Measurements from ENCODE around the gene HMOX1. TPM values are rescaled to one million over a fixed set of nuclear protein-coding genes. Genes with fewer than 3 reads are reported as not detected.
A peak's percentile ranks its signal among the peaks of the same experiment; 100 is the strongest.

The HMOX1 gene
- total and polyA plus RNA-seq, 2 of the 13 experiments (the other 11 are each of a cell fraction or from before 2014, with no cell fraction given) = 53.6 to 67.4 TPM

GRCh38 chr22:35401863-35402262, 21.0 kb downstream of the HMOX1 start:
- DNase-seq (ENCODE audit: low spot score) = no peak
- WGBS (ENCODE audit: low lambda C conversion rate) = 88% methylated on average over 3 of the region's 6 CpGs

More at GRCh38 chr22:35401863-35402262, 21.0 kb downstream of the HMOX1 start:
- POLR2A ChIA-PET = no interaction called here
- Histone ChIP-seq H3K79me2 (ENCODE audit: insufficient read depth, low read length) (peaks cover 10% of the 10 kb centered on the region), H3K36me3 (replicated peaks in 1 of 2; ENCODE audit: control insufficient read depth in 1 of 2, insufficient read depth in 2 of 2, low read length in 2 of 2) (peaks cover 5 to 26% of the 10 kb centered on the region in 2 experiments), H3K4me2 (ENCODE audit: low read depth, low read length) (peak overlapping the region; percentile 93), H3K27me3 (ENCODE audit: control insufficient read depth in 1 of 2, insufficient read depth in 2 of 2, low read length in 2 of 2) (no peaks in the 10 kb centered on the region), H3K9me3 (ENCODE audit: low read length) (no peaks in the 10 kb centered on the region), H3K9ac (ENCODE audit: insufficient read depth, low read depth, low read length) (no peak overlapping the region), H3K27ac (ENCODE audit: extremely low read length, insufficient read depth, low read length) (no peak overlapping the region), H2AFZ (ENCODE audit: low read length) (no peak overlapping the region), H3K4me1 (ENCODE audit: insufficient read depth, low read length) (peaks cover 63% of the 10 kb centered on the region), H3K4me3 (replicated peaks in 1 of 3; ENCODE audit: insufficient read depth in 1 of 3, low read depth in 2 of 3, low read length in 3 of 3) (peak overlapping the region in 1 of 3 experiments; percentile 97; a peak in 1 of 6 replicates), H4K20me1 (ENCODE audit: insufficient read depth, low read length) (no peaks in the 10 kb centered on the region)
- in situ Hi-C loops (cut with HindIII; ENCODE audit: extremely low pct_ligation_motif_present, low pct_unique_long_range_greater_than_20kb) (no loop called here), intact Hi-C loops (cut with micrococcal nuclease; ENCODE audit: unreplicated experiment) (no loop called here)
- TF ChIP-seq ZBTB25 (CRISPR knock-in tag; IDR thresholded peaks at IDR 0.05) (no peak), RXRA (CRISPR knock-in tag; IDR thresholded peaks at IDR 0.05) (no peak), PAF1 (CRISPR knock-in tag; IDR thresholded peaks at IDR 0.05) (no peak), ZNF841 (CRISPR knock-in tag; IDR thresholded peaks at IDR 0.05; ENCODE audit: borderline replicate concordance) (no peak), DNMT1 (CRISPR knock-in tag; IDR thresholded peaks at IDR 0.05) (no peak), ZNF256 (CRISPR knock-in tag; conservative IDR thresholded peaks at IDR 0.05) (no peak), FOXO4 (CRISPR knock-in tag; conservative IDR thresholded peaks at IDR 0.05) (0 out of 2 replicates have a peak, but pooled peaks have one; percentile 61)
- FAIRE-seq (no peak), ATAC-seq (no peak)
- BruUV-seq (replicated peaks) = no TSS peak
- CTCF ChIA-PET (ENCODE audit: low intra/inter-chr PET ratio, low total read pairs) = no interaction called here
